GM12873 (cell line): ENCODE measurements around the gene TEX2.

Experiments used
- CTCF ChIP-seq: IDR thresholded peaks from 2 replicates; pipeline ENCODE4 v1.5.1; 2012; ENCODE audit warnings: low read depth, mild to moderate bottlenecking, moderate library complexity, low read length, control low read depth; ENCODE audit not compliant: insufficient read depth; ENCODE audit errors: missing control alignments

TEX2 gene

GRCh38 chr17:64254755-64255154 is 8.3 kb downstream of the TEX2 start:
- TF ChIP-seq CTCF, result no peak

GRCh38 chr17:64253470-64253869 is 9.6 kb downstream of the TEX2 start:
- TF ChIP-seq CTCF, result no peak

- TF ChIP-seq CTCF, result no peak
These were observed 10.2 kb downstream of the TEX2 start for GRCh38 chr17:64252831-64253230.

- no peak for TF ChIP-seq CTCF
These were observed 12.7 kb downstream of the TEX2 start for GRCh38 chr17:64250233-64250835.

GRCh38 chr17:64247836-64248235 is 15.2 kb downstream of the TEX2 start:
- no peak for TF ChIP-seq CTCF

GRCh38 chr17:64245218-64246145 is 17.6 kb downstream of the TEX2 start:
- no peak for TF ChIP-seq CTCF

GRCh38 chr17:64244165-64244564 is 18.9 kb downstream of the TEX2 start:
- no peak for TF ChIP-seq CTCF
